IPS-11a (cell line): ENCODE measurements around the gene KIF1A.

ENCODE experiments used
- H3K4me3 ChIP-seq: one replicate; pipeline ENCODE4 v1.5.1; 2013; ENCODE audit warnings: low read depth, low read length, control low read depth

Gene KIF1A

GRCh38 chr2:240670950-240671349 lies 149.1 kb downstream of the KIF1A start:
- H3K4me3 ChIP-seq, result no peak overlapping the region

GRCh38 chr2:240670402-240670801 lies 149.6 kb downstream of the KIF1A start:
- H3K4me3 ChIP-seq, result no peak overlapping the region

GRCh38 chr2:240664622-240665021 lies 155.4 kb downstream of the KIF1A start:
- no peak overlapping the region for H3K4me3 ChIP-seq
